Measurements from ENCODE around the gene PKIG.

DNA sequence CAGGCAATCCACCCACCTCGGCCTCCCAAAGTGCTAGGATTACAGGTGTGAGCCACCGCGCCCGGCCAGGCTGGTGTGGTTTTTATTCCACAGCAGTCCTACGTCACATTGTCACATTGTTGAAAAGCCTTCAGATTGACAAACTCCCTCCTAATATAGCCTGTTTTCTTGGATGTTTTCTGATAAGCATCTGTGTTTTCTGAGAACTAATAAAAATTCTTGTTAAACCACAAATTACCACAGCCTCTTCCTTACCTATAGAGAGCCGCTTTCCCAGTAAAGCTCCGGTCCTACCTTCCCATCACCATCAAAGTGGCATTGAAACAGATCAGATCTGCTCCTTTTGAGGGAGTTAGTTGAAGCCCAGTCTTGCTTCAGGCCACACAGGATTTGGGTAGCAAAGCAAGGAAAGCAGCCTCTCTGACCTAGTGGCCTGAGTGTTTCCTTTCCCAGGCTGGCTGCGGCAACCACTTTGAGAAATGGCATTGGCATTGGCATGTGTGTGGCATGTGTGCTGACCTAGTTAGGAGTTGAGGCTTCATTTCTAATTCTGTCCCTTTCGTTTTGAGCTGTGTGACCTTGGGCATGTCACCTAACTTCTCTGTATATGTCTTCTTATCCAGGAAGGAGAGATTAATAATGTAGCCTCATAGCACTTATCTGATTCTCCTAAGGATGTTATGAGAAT lies 1.7 kb upstream of the PKIG start:
- TF ChIP-seq, protein P1, sequence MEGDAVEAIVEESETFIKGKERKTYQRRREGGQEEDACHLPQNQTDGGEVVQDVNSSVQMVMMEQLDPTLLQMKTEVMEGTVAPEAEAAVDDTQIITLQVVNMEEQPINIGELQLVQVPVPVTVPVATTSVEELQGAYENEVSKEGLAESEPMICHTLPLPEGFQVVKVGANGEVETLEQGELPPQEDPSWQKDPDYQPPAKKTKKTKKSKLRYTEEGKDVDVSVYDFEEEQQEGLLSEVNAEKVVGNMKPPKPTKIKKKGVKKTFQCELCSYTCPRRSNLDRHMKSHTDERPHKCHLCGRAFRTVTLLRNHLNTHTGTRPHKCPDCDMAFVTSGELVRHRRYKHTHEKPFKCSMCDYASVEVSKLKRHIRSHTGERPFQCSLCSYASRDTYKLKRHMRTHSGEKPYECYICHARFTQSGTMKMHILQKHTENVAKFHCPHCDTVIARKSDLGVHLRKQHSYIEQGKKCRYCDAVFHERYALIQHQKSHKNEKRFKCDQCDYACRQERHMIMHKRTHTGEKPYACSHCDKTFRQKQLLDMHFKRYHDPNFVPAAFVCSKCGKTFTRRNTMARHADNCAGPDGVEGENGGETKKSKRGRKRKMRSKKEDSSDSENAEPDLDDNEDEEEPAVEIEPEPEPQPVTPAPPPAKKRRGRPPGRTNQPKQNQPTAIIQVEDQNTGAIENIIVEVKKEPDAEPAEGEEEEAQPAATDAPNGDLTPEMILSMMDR (conservative IDR thresholded peaks at IDR 0.05), result no peak
- no peak for TF ChIP-seq EZH2 (IDR thresholded peaks at IDR 0.05; ENCODE audit: low read depth)
